Lower lobe of right lung (tissue), 2 donors: ENCODE results near the gene RTL10. TPM values are rescaled to one million over a fixed set of nuclear protein-coding genes. Genes with fewer than 3 reads are reported as not detected.
"Not testable (repeated sequence)": the region's sequence is repeated elsewhere in the genome, so short reads cannot be mapped to it uniquely, and the experiment has no call there.

Source experiments
- ATAC-seq, 2 donors: fragments of 200-7000 bp; cut with Tn5 transposase; one replicate each; pipeline ENCODE4 v1.9.1; 2020 to 2022; ENCODE audit warnings: mild to moderate bottlenecking in 2 of 2, moderate library complexity in 2 of 2
- DNase-seq: peaks from one replicate; pipeline ENCODE4 v3.0.0-alpha.2; 2020
- H3K27ac ChIP-seq: fragments of 200-600 bp; one replicate; pipeline ENCODE4 v1.8.0; 2022
- H3K27me3 ChIP-seq: fragments of 200-600 bp; one replicate; pipeline ENCODE4 v1.8.0; 2022; ENCODE audit warnings: low read depth
- H3K36me3 ChIP-seq: fragments of 200-600 bp; one replicate; pipeline ENCODE4 v1.8.0; 2022; ENCODE audit warnings: mild to moderate bottlenecking
- H3K4me1 ChIP-seq: fragments of 200-600 bp; one replicate; pipeline ENCODE4 v1.8.0; 2022
- H3K4me3 ChIP-seq: fragments of 200-600 bp; one replicate; pipeline ENCODE4 v1.8.0; 2022; ENCODE audit warnings: mild to moderate bottlenecking
- H3K9me3 ChIP-seq: fragments of 200-600 bp; one replicate; pipeline ENCODE4 v1.8.0; 2022
- CTCF ChIP-seq: fragments of 200-600 bp; IDR thresholded peaks from one replicate; pipeline ENCODE4 v1.8.0; 2022; ENCODE audit warnings: antibody characterized with exemption, mild to moderate bottlenecking
- intact Hi-C: fragments of 100-400 bp; cut with DNase I; formaldehyde crosslinking; loops from one replicate; pipeline ENCODE4 v1.11.0; 2022
- total RNA-seq: library from RNA; stranded (reverse); fragmentation: NEBNext Ultra II Directional; extraction: Animal tissue kit (Norgen Biotek cat#: 25700); gene quantifications from one replicate; pipeline ENCODE4 v1.2.1, GENCODE V29; 2021
- donor health status: DM: no; HTN: yes; CAD: no; lungs with severe emphysema.

The RTL10 gene
- total RNA-seq, 1 donor from 2014 or later: 24.3 TPM

DNA sequence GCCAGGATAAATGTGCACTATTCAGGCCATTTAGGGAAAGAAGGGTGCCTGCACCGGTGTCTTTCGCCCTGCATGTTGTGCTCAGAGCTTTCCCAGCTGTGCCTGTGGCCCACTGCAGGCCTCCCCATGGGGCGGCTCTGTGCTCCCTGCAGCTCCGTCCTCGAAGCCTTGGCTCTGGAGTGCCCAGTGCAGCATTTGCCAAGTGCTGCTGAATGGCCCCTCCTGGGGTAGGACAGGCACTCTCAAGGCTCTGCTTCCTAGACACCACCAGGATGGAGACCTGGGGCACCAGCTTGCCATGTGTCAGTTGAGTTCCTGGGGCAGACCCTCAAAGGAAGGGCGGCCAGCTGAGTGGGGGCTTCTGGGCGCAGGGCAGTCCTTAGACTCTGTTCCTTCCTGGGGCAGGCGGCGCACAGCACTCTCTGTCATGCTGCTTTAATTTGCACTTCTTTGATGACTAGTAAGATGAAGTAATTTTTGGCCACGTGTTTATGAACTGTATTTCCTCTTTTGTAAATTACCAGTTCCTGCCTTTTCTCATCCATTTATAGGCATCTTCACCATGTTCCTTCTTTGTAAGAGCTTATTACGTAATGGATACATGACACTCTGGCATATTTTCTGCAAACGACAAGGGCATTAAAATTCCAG, 32.1 kb upstream of the RTL10 start:
- Histone ChIP-seq H3K4me3 (no peak overlapping the region), H3K36me3 (peaks cover 21% of the 10 kb centered on the region), H3K27ac (peak overlapping the region; percentile 75), H3K27me3 (no peaks in the 10 kb centered on the region), H3K9me3 (no peaks in the 10 kb centered on the region), H3K4me1 (peaks cover 34% of the 10 kb centered on the region)
- intact Hi-C loops: no loop called here
- peak; percentile 67 to 74 for ATAC-seq
- peak; percentile 79 for DNase-seq
- no peak for TF ChIP-seq CTCF

- no peak for ATAC-seq
Measured at GRCh38 chr22:19885841-19886592, 31.3 kb upstream of the RTL10 start.

GRCh38 chr22:19884954-19885751, 30.5 kb upstream of the RTL10 start:
- Histone ChIP-seq H3K4me3 (no peak overlapping the region), H3K36me3 (peaks cover 17% of the 10 kb centered on the region), H3K27me3 (no peaks in the 10 kb centered on the region), H3K9me3 (no peaks in the 10 kb centered on the region), H3K27ac (no peak overlapping the region), H3K4me1 (peaks cover 29% of the 10 kb centered on the region)
- ATAC-seq (no peak), DNase-seq (no peak)
- intact Hi-C loops: no loop called here
- TF ChIP-seq CTCF: no peak

More at GRCh38 chr22:19885841-19886592, 31.3 kb upstream of the RTL10 start:
- no peak overlapping the region for H3K4me3 ChIP-seq
- intact Hi-C loops: no loop called here
- peak; percentile 42 for DNase-seq
- no peaks in the 10 kb centered on the region for H3K9me3 ChIP-seq
- H3K4me1 ChIP-seq: peaks cover 32% of the 10 kb centered on the region
- H3K36me3 ChIP-seq: peaks cover 21% of the 10 kb centered on the region
- no peak for TF ChIP-seq CTCF
- H3K27ac ChIP-seq: peak overlapping the region; percentile 75
- H3K27me3 ChIP-seq: no peaks in the 10 kb centered on the region

DNA sequence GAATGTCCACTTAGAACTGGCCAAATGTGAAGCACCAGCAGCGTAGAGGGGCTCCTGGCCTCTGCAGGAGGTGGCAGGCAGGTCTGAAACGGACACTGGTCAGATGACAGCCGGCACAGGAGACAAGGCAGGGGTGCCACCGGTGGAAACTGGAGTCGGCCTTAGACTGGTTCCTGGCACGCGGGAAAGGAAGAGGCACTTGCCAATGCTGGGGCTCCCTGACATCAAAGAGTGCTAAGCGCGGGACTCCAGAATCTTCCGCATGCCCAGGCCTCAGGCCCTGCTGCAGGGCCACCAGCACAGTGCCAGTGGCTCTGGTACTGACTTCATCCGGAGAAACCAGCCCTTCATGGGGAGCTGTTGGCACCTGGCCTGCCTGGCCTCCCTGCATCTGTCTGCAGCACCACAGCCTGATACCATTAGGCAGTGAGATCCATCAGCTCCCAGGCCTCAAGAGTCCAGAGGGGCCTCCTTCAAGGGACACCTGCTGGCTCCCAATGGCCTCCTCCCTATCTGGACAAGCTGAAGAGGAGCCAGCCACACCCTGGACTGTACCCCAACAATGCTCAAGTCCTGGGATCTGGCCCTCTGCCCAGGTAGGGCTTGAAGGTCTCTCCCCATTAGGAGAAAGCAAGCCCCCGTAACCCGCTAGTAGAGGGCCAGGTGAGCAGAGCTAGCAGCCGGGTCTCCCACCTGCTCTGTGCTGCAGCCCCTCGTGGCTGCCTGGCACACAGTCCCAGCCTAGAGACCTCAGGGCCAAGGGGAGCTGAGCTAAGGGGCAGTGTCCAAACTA, 29.7 kb upstream of the RTL10 start:
- DNase-seq: peak; percentile 37
- H3K4me3 ChIP-seq: no peak overlapping the region
- peaks cover 29% of the 10 kb centered on the region for H3K4me1 ChIP-seq

GRCh38 chr22:19883446-19883845, 28.8 kb upstream of the RTL10 start:
- Histone ChIP-seq H3K4me1 (peaks cover 29% of the 10 kb centered on the region), H3K36me3 (peaks cover 13% of the 10 kb centered on the region)
- ATAC-seq, H3K4me3 ChIP-seq, H3K27me3 ChIP-seq, intact Hi-C loops, H3K27ac ChIP-seq, H3K9me3 ChIP-seq: not testable (repeated sequence)
- peak; percentile 17 for DNase-seq

More for the DNA sequence above, 29.7 kb upstream of the RTL10 start:
- Histone ChIP-seq H3K27me3 (no peaks in the 10 kb centered on the region), H3K9me3 (no peaks in the 10 kb centered on the region), H3K36me3 (peaks cover 17% of the 10 kb centered on the region), H3K27ac (no peak overlapping the region)
- ATAC-seq: no peak
- no peak for TF ChIP-seq CTCF
- intact Hi-C loops: no loop called here
